ENCODE measurements around the gene DYNC2LI1.

DYNC2LI1 gene

GRCh38 chr2:43792653-43793052 is 18.8 kb downstream of the DYNC2LI1 start:
- Histone ChIP-seq H3K27me3 (ENCODE audit: low read length) (no peaks in the 10 kb centered on the region), H3K4me3 (ENCODE audit: insufficient read depth, low read length, poor library complexity, severe bottlenecking) (no peak overlapping the region), H3K9me2 (replicated peaks; ENCODE audit: insufficient read depth, low read length) (no peaks in the 10 kb centered on the region), H3F3A (ENCODE audit: insufficient read depth) (no peaks in the 10 kb centered on the region), H3K9ac (ENCODE audit: low read length) (no peak overlapping the region), H3K27ac (ENCODE audit: low read depth, low read length) (no peak overlapping the region), H4K20me1 (ENCODE audit: low read depth, low read length) (no peaks in the 10 kb centered on the region), H2AFZ (ENCODE audit: low read depth, low read length, severe bottlenecking) (no peak overlapping the region), H3K36me3 (ENCODE audit: low read length) (no peaks in the 10 kb centered on the region), H3K79me2 (ENCODE audit: insufficient read depth, low read length) (no peaks in the 10 kb centered on the region), H3K9me3 (ENCODE audit: insufficient read depth, low read length) (no peaks in the 10 kb centered on the region), H3K4me2 (ENCODE audit: low read depth, low read length, poor library complexity, severe bottlenecking) (no peak overlapping the region)
- TF ChIP-seq CTCF (IDR thresholded peaks at IDR 0.05; ENCODE audit: insufficient read depth, low read length, poor library complexity, severe bottlenecking) (no peak), EZH2phosphoT487 (conservative IDR thresholded peaks at IDR 0.05; ENCODE audit: low read length) (no peak)

GRCh38 chr2:43794956-43795355 is 21.1 kb downstream of the DYNC2LI1 start:
- Histone ChIP-seq H3K9me2 (replicated peaks; ENCODE audit: insufficient read depth, low read length) (no peaks in the 10 kb centered on the region), H3K79me2 (ENCODE audit: insufficient read depth, low read length) (no peaks in the 10 kb centered on the region), H3K9ac (ENCODE audit: low read length) (no peak overlapping the region), H3K36me3 (ENCODE audit: low read length) (no peaks in the 10 kb centered on the region), H3K27me3 (ENCODE audit: low read length) (no peaks in the 10 kb centered on the region), H3K9me3 (ENCODE audit: insufficient read depth, low read length) (no peaks in the 10 kb centered on the region), H3K4me3 (ENCODE audit: insufficient read depth, low read length, poor library complexity, severe bottlenecking) (no peak overlapping the region), H3K27ac (ENCODE audit: low read depth, low read length) (no peak overlapping the region), H2AFZ (ENCODE audit: low read depth, low read length, severe bottlenecking) (no peak overlapping the region), H3F3A (ENCODE audit: insufficient read depth) (no peaks in the 10 kb centered on the region), H3K4me2 (ENCODE audit: low read depth, low read length, poor library complexity, severe bottlenecking) (no peak overlapping the region), H4K20me1 (ENCODE audit: low read depth, low read length) (no peaks in the 10 kb centered on the region)
- TF ChIP-seq CTCF (IDR thresholded peaks at IDR 0.05; ENCODE audit: insufficient read depth, low read length, poor library complexity, severe bottlenecking) (no peak), EZH2phosphoT487 (conservative IDR thresholded peaks at IDR 0.05; ENCODE audit: low read length) (no peak)

GRCh38 chr2:43796206-43796605 is 22.4 kb downstream of the DYNC2LI1 start:
- H3K27ac ChIP-seq (ENCODE audit: low read depth, low read length), result no peak overlapping the region
- H3K9me3 ChIP-seq (ENCODE audit: insufficient read depth, low read length), result no peaks in the 10 kb centered on the region
- TF ChIP-seq CTCF (IDR thresholded peaks at IDR 0.05; ENCODE audit: insufficient read depth, low read length, poor library complexity, severe bottlenecking) (no peak), EZH2phosphoT487 (conservative IDR thresholded peaks at IDR 0.05; ENCODE audit: low read length) (no peak)
- H3K9me2 ChIP-seq (replicated peaks; ENCODE audit: insufficient read depth, low read length), result no peaks in the 10 kb centered on the region
- no peak overlapping the region for H2AFZ ChIP-seq (ENCODE audit: low read depth, low read length, severe bottlenecking)
- H3K9ac ChIP-seq (ENCODE audit: low read length), result no peak overlapping the region
- no peaks in the 10 kb centered on the region for H3K36me3 ChIP-seq (ENCODE audit: low read length)
- H3K4me3 ChIP-seq (ENCODE audit: insufficient read depth, low read length, poor library complexity, severe bottlenecking), result no peak overlapping the region
- H4K20me1 ChIP-seq (ENCODE audit: low read depth, low read length), result no peaks in the 10 kb centered on the region
- H3F3A ChIP-seq (ENCODE audit: insufficient read depth), result no peaks in the 10 kb centered on the region
- no peak overlapping the region for H3K4me2 ChIP-seq (ENCODE audit: low read depth, low read length, poor library complexity, severe bottlenecking)
- H3K27me3 ChIP-seq (ENCODE audit: low read length), result no peaks in the 10 kb centered on the region
- H3K79me2 ChIP-seq (ENCODE audit: insufficient read depth, low read length), result no peaks in the 10 kb centered on the region

Data from SU-DHL-6 (cell line).